CD4-positive, alpha-beta T cell treated with Interleukin-10 for 1 hour (primary cell): ENCODE measurements around the gene MTA1.

Experiments
- DNase-seq: peaks from one replicate; pipeline ENCODE4 v3.0.0-alpha.2; 2020

The MTA1 gene

GRCh38 chr14:105447651-105448640 is 28.3 kb downstream of the MTA1 start:
- DNase-seq = no peak

DNA sequence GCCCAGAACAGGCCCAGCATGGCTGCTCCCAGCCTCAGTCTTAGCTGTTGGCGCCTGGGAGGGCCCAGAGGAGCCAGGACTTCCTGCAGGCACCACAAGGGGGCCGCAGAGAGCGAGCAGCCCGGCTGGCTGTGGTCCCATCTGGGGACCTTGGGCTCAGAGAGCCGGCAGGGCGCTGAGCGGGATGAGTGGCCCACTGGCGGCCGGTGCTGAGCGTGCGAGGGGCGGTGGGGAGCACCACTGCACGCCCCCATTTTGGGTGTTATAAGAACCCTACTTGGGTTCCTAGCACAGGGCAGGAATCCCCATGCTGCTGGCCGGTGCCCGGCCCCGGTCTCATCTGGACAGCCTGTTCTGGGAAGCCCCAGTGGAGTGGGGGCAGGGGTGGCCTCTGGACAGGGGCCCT is 29.1 kb downstream of the MTA1 start:
- DNase-seq = peak; percentile 77

DNA sequence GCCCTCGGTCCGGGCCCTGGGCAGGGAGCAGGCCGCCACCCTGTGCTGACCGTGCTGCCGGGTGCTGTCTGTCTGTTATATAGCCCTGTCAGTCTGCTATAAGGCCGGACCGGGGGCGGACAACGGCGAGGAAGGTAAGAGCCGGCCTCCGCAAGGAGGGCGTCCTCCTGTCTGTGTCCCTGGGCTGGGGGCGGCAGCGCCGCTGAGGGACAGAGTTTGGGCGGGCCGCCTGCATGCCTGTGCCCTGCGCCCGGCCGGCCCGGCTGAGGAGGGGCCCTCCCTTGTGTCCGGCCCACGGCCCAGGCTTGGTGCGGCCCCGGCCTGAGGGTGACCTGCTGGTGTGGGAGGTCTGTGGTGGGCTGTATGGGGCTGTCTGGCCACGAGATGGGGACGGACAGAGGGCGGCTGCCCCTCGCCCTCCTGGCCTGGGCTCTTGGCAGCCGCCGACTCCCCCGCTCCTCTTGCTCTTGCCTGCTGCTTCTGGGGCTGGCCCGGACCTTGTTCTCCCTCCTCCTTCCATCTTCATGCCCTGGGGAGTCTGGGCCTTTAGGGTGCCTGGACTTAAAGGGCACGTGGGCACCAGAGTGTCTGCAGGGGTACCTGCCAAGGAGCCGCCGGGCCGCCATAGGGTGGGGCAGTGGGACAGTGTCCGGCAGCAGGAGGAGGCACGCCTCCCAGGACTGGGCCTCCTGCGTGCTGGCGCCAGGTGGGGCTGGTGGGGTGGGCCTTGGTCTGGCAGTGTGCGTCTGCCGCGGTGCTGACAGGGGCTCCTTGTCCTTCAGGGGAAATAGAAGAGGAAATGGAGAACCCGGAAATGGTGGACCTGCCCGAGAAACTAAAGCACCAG is 29.9 kb downstream of the MTA1 start:
- DNase-seq = no peak

DNA sequence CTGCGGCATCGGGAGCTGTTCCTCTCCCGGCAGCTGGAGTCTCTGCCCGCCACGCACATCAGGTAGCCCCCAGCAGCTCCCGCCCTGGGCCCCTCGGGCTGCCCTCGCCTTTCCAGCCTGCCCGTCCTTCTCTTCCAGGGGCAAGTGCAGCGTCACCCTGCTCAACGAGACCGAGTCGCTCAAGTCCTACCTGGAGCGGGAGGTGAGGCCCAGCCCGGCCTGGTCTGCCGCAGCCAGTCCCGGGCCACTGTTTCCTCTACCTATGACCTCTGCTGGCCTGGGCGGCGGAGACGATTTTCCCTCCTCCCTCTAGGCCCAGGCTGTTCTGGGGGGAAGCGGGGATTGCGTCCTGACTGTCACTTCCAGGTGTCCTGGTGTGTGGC is 30.5 kb downstream of the MTA1 start:
- DNase-seq = no peak

DNA sequence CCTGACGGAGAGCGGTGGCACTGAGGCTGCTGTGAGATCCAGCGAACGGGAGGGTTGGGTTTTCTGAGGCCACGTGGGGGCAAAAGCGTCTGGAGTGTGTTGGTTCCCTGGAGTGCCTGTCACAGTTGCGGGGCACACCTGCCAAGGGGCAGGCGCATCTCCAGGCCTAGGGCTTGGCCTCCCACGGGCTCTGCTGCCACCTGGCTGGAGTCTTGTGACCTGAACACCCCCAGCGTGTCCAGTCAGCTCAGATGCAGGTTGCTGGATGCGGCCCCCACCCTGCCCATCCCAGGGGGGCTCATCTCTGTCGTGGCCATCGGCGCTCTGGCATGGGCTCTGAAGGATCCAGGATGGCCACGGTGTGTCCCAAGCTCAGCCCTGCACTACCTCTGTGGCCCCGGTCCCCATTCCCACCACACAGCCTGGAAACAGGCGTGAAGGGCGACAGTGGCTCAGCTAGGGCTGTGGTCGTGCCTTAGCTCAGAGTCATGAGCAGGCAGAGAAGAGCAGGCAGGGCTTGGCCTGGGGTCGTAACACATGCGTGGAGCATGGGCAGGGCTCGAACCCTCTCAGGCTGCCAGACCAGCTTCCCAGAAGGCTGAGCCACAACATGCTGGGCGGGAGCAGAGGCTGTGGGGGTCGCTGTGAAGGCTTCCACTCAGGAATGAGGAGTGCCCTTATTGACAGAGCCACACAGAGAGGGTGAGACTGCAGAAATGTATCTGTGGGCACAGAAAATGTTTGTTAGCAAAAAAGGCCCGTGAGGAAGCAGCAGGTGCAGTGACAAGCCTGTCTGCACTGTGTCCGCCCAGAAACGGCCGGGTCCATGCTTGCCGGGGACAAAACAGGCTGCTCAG is 31.5 kb downstream of the MTA1 start:
- no peak for DNase-seq

GRCh38 chr14:105452963-105453362 is 33.3 kb downstream of the MTA1 start:
- no peak for DNase-seq

DNA sequence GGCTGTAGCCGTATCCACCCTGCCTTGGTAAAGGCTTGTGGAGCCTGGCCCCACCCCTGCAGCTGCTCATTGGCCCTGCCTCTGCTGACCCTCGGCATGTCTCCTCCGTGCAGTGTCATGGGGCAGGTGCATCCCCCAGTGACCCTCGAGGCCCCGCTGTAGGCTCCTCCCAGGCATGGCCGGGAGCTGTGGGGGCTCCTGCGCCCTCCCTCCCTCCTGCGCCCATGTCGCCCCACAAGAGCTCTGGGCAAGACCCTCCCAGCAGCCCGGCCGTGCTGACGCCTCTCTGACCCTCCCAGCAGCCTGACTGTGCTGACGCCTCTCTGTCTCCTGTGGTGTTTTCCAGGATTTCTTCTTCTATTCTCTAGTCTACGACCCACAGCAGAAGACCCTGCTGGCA is 34.2 kb downstream of the MTA1 start:
- no peak for DNase-seq

- DNase-seq = no peak
Observed at GRCh38 chr14:105455086-105455640, 35.5 kb downstream of the MTA1 start.

GRCh38 chr14:105455766-105456660 is 36.4 kb downstream of the MTA1 start:
- no peak for DNase-seq

DNA sequence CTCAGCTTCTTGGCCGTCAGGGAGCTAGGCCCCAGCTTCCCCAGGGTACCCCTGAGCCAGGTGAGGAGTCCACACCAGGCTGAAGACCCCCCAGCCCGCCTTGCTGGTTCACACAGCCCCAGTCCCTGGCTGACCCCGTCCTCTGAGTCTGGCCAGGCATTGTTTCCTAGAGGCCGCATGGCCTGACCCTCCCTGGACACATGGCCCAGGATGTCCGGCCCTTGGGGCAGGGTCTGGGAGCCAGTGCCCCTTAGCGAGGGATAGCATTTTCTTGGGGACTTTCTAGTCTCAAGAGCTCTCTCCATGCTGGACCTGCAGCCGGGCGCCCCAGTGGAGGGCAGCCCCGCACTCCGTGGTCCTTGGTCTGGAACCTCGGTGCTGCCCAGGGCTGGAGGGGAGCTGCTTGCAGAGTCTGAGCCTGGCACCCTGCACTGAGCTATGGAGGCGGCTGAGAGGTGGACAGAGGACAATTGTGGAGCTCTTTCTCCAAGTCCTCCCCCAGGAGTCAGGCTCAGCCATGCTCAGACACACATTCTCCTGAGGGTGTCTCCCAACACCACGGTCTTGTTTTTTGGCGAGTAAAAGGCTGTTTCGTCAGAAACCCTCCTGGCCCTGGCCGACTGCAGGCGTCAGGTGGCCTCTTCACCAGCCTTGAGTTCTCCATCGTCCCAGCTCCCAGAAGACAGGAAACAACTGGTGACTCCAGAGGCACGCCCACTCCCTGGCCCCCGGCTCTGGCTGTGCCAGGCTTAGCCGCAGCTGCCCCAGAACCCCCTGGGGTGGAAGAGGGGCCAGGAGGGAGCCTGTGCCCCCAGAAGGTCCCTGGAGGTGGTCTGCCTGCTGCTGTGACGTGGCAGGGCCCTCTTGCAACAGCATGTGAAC is 37.4 kb downstream of the MTA1 start:
- no peak for DNase-seq

- DNase-seq = no peak
Observed at GRCh38 chr14:105458010-105458409, 38.4 kb downstream of the MTA1 start.

DNA sequence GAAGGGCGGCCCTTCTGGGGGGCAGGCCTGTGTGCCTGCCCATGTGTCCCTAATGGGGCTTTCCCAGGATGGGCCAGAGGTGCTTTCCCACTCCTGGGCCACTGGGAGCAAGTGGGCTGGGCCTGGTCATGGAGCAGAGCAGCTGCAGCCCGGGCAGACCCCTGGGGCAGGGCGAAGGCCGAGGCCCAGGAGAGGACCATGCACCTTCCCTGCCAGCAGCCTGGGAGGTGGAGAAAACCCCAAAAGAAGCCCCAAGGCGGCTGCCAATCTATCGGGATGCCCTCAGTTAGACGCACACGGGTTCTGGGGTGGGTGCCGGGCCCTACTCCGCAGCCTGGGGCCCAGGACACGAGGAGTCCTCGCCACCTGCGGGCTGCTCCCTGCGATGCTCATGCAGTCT is 38.9 kb downstream of the MTA1 start:
- DNase-seq = no peak

- DNase-seq = no peak
Observed at GRCh38 chr14:105460116-105460515, 40.5 kb downstream of the MTA1 start.

GRCh38 chr14:105460616-105461015 is 41.0 kb downstream of the MTA1 start:
- DNase-seq = no peak

GRCh38 chr14:105461903-105462302 is 42.3 kb downstream of the MTA1 start:
- DNase-seq = no peak

DNA sequence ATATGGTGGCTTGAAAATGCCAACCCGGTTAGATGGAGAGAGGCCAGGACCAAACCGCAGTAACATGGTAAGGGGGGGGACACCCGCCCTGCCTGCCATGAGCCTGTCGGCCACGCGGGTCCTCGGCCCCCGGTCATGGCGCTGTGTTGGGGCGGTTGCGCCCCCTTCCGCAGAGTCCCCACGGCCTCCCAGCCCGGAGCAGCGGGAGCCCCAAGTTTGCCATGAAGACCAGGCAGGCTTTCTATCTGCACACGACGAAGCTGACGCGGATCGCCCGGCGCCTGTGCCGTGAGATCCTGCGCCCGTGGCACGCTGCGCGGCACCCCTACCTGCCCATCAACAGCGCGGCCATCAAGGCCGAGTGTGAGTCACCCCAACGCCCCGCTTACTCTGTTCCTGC is 44.9 kb downstream of the MTA1 start:
- no peak for DNase-seq

GRCh38 chr14:105465209-105466031 is 45.8 kb downstream of the MTA1 start:
- no peak for DNase-seq

- DNase-seq = no peak
Observed at GRCh38 chr14:105466531-105467248, 47.1 kb downstream of the MTA1 start.
